Measurements from ENCODE around the gene DENND10. TPM values are rescaled to one million over a fixed set of nuclear protein-coding genes. Genes with fewer than 3 reads are reported as not detected.

Gene DENND10
- total and polyA plus RNA-seq, 5 experiments from 2014 or later: 18.3 to 23.2 (median 20.4) TPM

- H3K27ac Mint-ChIP-seq: no peak overlapping the region
- H3K4me3 Mint-ChIP-seq: no peak overlapping the region
Observed at GRCh38 chr10:119183664-119184412, 79.9 kb downstream of the DENND10 start.

More at GRCh38 chr10:119183664-119184412, 79.9 kb downstream of the DENND10 start:
- ATAC-seq (no peak), DNase-seq (no peak)
- H3K4me1 Mint-ChIP-seq: peaks cover 0 to 11% (median 6%) of the 10 kb centered on the region in 4 donors
- no peaks in the 10 kb centered on the region for H3K36me3 Mint-ChIP-seq
- no peaks in the 10 kb centered on the region for H3K27me3 Mint-ChIP-seq
- POLR2A ChIA-PET: interaction anchor here (0.7 kb wide), 1 partner anchor 408 kb away, joined by 5 read pairs; no protein-coding TSS in a partner anchor
- H3K9me3 Mint-ChIP-seq: no peaks in the 10 kb centered on the region

Other genes starting within 250 kb of the DENND10 start
- under 1 TPM; 0.55 to 0.60 TPM for gene NANOS1, start 74.4 kb upstream of the DENND10 start, total RNA-seq
- under 1 TPM in 1 of 3 donors, not detected in 2; 0.05 TPM for gene NANOS1, start 74.4 kb upstream of the DENND10 start, polyA plus RNA-seq
- gene EIF3A, start 23.3 kb upstream of the DENND10 start, total RNA-seq: 10 to 100 TPM; 88.2 to 93.6 TPM
- 10 to 100 TPM; 30.0 to 56.2 (median 45.0) TPM for gene EIF3A, start 23.3 kb upstream of the DENND10 start, polyA plus RNA-seq
- gene SFXN4, start 61.6 kb downstream of the DENND10 start, total RNA-seq: 10 to 100 TPM; 18.9 to 20.4 TPM
- gene SFXN4, start 61.6 kb downstream of the DENND10 start, polyA plus RNA-seq: 10 to 100 TPM; 18.3 to 31.3 (median 28.2) TPM
- 10 to 100 TPM; 29.8 to 31.1 TPM for gene PRDX3, start 74.7 kb downstream of the DENND10 start, total RNA-seq
- 10 to 100 TPM; 56.7 to 75.5 (median 67.7) TPM for gene PRDX3, start 74.7 kb downstream of the DENND10 start, polyA plus RNA-seq
- 10 to 100 TPM; 22.6 to 23.2 TPM for gene GRK5, start 103.5 kb downstream of the DENND10 start, total RNA-seq
- 10 to 100 TPM in 2 of 3 donors, 1 to 10 TPM in 1; 4.4 to 11.0 (median 10.0) TPM for gene GRK5, start 103.5 kb downstream of the DENND10 start, polyA plus RNA-seq

Data from naive thymus-derived CD8-positive, alpha-beta T cell (primary cell).